GM12801 (cell line): ENCODE measurements around the gene KRTAP9-9.
"Not testable (repeated sequence)": the region's sequence is repeated elsewhere in the genome, so short reads cannot be mapped to it uniquely, and the experiment has no call there.

Experiments
- CTCF ChIP-seq: IDR thresholded peaks from one replicate; pipeline ENCODE4 v1.5.1; 2011; ENCODE audit warnings: control low read depth; ENCODE audit not compliant: insufficient read length; ENCODE audit errors: extremely low read depth

Gene KRTAP9-9

DNA sequence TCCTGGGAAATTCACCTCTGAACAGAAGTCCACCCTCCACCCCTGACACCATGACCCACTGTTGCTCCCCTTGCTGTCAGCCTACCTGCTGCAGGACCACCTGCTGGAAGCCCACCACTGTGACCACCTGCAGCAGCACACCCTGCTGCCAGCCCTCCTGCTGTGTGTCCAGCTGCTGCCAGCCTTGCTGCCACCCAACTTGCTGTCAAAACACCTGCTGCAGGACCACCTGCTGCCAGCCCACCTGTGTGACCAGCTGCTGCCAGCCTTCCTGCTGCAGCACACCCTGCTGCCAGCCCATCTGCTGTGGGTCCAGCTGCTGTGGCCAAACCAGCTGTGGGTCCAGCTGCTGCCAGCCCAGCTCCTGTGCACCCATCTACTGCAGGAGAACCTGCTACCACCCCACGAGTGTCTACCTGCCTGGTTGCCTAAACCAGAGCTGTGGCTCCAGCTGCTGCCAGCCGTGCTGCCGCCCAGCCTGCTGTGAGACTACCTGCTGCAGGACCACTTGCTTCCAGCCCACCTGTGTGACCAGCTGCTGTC, 20.5 kb downstream of the KRTAP9-9 start, which contains the start of gene KRTAP9-7:
TSS of gene KRTAP9-7 (plus strand) at position 51 of the 543 bp plus-strand sequence. CDS start at position 51, 0 bp downstream.
- not testable (repeated sequence) for TF ChIP-seq CTCF

GRCh38 chr17:41278176-41278955, 23.2 kb downstream of the KRTAP9-9 start:
- no peak for TF ChIP-seq CTCF

GRCh38 chr17:41284043-41284442, 28.9 kb downstream of the KRTAP9-9 start:
- no peak for TF ChIP-seq CTCF

DNA sequence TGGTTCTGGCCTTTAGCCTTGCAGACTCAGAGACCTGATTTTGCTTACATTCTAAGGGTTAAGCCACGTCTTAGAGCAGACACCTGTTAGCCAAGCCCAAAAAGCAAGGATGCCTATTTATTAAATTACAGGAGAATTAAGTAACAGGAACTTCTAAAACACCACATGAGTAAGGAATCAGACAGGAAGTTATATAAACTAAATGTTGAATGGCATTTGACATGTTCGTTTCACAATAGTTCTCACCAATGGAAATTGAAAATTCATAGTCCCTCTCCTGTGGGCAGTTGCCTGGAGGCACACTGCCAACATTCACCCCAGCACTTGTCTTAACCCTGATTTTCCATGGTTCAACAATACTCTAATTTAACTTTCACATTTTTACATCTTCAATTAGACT, 29.4 kb downstream of the KRTAP9-9 start:
- TF ChIP-seq CTCF: no peak

GRCh38 chr17:41287050-41287449, 31.9 kb downstream of the KRTAP9-9 start:
- no peak for TF ChIP-seq CTCF

DNA sequence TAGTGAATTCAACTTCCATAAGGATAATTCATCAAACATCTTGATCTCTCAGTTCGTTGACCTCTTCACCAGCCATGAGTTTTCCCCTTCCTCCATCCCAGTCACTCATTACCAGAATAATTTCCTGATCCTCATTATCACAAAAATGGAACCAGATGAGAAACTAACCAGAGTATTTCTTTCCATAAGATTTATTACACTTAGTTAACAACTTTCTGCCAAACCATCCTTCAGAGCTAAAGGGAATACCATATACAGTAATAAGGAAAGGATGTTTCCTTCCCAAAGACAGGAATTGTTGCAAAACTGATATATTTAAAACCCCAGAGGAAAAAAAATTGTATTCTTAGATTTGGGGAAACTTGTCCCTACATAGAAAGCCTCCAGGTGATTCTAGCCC, 38.8 kb downstream of the KRTAP9-9 start:
- no peak for TF ChIP-seq CTCF

GRCh38 chr17:41296846-41297245, 41.7 kb downstream of the KRTAP9-9 start:
- no peak for TF ChIP-seq CTCF
